HG02798 (cell line): ENCODE measurements around the gene LAMA3.

Source experiments
- ATAC-seq: cut with Tn5 transposase; IDR thresholded peaks from one replicate; pipeline ENCODE4 v1.9.1; 2021; ENCODE audit warnings: mild to moderate bottlenecking; ENCODE audit not compliant: unreplicated experiment, poor library complexity

The LAMA3 gene

DNA sequence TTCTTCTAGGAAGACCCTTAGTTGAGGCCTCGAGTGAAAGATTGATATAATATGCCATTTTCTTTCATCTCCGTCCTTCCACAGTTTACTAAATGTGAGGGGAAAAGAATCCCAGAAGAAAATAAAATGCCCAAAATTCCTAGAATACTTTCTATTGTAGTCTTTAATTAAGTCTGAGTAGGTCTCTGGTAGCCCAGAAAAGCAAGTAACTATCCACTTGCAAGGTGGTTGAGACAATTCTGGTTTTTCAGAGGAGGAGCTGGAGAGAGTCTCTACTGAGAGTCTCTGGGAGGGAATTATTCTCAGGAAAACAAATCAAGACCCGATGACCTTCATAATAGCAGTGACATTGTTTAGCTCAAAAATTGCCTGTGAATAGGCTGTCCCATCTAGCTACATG is 261.4 kb downstream of the LAMA3 start:
- ATAC-seq, result no peak

DNA sequence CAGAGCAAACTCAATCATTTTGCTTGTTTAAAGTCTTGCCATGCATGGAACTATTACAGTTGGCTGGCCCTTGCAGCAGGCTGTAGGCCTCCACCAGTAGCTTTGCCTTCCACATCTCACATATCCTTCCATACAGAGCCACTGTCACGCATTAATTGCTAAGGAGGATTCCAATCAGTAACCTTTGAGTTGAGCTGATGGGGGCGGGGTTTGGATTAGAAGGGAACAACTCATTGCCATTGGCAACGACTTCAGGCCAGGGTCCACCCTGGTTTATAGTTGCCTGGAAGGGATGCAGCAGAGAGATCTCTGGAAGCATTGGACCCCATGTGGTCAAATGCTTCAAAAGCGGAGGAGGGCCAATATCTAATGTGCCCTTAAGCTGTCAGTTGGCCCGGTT is 262.0 kb downstream of the LAMA3 start:
- no peak for ATAC-seq

DNA sequence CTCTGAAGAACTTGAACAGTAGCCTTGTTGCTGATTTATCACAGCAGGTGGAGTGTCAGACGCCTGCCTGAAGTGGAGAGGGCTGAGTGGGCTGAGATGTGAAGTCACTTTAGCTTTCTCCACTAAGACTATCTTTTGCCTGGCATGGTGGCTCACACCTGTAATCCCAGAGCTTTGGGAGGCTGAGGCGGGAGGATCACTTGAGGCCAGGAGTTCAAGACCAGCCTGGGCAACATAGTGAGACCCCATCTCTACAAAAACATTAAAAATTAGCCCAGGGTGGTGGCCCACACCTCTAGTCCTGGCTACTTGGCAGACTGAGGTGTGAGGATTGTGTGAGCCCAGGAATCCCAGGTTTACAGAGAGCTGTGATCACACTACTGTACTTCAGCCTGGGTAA is 264.7 kb downstream of the LAMA3 start:
- ATAC-seq, result no peak

DNA sequence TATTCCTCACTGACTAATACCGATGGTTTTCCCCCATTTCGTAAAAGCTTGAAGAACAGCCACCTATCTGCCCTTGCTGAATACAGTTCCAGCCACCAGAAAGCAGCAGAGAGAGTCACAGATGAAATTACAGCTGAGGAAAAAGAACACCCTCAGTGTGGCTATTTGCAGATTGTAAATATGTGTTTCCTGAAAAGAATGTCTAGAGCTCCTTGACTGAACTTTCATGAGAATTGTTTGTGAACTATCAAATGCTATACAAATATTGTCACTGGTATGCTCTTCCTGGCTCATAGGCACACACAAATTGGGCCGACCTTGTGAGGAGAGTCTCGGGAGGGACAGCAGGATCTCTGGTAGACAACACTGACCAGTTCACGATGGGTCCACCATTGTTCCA is 267.2 kb downstream of the LAMA3 start:
- ATAC-seq, result no peak

DNA sequence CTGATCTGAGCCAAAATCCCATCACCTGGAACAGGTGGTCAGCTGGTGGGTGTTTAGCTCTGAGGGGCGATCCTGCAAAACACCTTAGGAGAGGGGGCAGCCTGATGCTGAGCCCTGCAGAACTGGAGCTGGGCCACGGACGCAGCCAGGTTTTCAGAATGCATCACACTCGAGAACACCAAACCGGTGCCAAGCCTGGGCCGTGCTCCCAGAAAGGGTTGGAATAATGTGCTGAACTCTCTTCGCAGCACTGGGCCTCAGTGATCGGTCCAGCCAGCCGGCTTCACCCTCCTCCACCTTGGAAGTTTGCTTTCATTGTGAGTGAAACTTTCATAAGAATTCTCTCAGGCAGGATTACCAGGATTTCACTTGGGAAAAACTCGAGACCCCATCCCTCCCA is 268.8 kb downstream of the LAMA3 start:
- no peak for ATAC-seq

DNA sequence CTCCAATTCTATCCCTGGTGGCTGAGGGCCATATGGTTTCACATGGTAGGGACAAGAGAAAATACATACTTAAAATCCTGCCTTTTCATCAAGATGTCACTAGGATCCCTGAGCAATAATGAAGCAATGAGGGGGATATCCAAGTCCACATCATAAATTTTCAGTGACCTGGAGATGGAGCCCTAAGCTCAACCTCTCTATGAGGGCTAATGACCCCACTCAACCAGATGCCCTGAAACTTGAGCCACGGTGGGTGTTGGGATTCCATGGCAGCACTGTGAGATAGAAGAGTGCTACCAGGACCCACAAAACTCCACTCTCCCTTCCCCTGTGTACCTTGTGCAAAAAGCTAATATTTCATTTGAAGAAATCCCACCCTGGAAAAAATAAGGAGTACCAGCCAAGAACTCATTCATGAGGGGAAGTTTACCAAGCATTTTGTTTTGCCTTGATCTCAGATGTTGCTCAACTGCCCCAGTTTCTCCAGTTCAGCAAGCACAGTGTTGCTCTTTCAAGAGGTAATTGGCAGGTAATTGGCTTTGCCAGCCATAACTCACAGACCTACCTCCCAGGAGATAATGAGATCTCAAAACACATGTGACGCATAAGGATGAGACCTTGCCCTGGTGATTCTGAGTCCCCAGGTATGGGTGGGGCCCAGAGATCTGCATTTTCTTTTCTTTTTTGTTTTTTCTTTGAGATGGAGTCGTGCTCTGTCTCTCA is 274.4 kb downstream of the LAMA3 start:
- ATAC-seq, result no peak

DNA sequence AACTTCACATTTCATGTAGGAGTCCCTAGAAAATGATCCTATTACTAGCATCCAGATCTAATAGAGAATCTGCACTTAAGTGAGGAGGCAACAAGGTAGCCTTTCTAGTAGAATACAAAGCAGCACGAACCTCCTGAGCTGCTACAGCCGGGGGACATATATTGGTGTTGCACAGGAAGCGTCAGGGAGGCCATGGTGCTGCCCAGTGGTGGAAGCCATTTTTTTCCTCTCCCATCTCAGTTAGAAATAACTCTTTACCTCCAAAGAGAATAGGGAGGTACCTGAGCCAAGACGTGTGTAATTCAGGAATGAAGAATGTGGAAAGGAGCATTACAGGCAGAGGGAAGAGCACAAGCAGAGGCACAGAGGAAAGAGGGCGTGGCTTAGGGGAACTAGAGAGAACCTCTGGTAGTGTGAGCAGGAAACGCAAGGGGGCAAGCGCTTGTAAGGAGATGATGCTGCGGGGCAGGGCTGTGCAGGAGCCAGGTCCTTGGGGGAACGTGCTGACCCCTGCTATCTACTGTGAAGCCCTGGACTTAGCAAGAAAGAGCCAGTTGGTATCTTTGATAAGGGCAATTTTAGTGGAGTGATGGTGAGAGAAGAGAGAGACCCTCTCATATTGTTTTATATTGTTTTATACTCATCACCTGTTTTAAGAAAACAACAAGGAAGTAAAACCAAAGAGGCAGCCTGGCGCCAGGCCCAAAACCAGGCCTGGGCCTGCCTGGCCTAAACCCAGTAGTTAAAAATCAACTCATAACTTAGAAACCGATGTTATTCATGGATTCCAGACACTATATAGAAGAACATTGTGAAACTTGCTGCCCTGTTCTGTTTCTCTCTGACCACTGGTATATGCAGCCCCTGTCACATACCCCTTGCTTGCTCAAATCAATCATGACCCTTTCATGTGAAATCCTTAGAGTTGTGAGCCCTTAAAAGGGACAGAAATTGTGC is 275.3 kb downstream of the LAMA3 start:
- ATAC-seq, result no peak

DNA sequence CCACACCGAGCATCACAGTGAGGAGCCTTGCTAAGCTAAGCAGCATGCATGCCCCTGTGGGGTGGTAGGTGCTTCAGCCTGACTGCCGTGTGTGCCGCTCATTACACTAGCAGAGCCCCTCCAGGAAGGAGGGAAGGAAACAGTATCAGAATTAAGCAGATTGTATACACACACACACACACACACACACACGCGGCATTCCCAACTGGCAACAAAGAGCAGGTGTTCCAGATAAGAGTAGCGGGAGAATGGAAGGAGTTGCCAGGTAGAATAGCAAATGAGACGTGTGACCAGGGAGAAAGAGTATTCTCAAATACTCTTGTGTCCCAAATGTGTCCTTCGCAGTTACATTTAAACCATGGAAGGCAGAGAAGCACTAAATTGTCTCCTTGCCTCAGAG is 277.7 kb downstream of the LAMA3 start:
- ATAC-seq, result no peak

DNA sequence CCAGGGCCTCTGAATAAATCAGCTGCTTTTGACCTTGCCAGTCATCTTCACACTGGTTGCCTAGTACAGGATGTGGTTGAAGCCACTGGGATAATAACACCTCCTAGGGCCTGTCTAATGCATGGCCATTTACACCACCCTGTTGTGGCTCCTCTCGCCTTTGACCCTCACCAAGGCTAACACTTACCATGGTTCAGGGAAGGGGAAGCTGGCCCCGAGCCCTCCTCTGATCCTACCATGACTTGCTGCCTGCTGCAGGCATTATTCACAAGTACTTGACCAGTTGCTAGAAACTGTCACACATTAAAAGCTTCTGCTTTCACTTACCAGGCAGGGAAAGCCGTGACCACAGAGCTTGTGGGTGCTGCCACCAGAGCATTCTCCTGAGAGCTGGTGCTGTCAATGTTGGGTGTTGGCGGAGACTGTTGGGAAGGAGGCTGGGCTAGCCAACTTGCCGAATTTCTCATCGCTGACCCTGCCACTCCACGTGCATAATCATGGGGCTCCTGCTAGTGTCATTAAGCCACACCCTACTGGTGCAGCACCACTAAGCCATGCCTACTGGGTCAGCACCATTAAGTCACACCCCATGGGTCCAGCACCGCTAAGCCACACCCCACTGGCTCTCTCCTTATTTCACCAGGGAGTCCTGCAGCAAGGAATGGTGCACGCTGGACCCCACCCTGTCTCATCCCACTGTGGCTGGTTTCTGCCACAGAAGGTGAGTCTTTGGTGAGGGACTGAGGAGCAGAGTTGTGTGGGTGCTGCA is 278.3 kb downstream of the LAMA3 start:
- peak; percentile 56 for ATAC-seq

DNA sequence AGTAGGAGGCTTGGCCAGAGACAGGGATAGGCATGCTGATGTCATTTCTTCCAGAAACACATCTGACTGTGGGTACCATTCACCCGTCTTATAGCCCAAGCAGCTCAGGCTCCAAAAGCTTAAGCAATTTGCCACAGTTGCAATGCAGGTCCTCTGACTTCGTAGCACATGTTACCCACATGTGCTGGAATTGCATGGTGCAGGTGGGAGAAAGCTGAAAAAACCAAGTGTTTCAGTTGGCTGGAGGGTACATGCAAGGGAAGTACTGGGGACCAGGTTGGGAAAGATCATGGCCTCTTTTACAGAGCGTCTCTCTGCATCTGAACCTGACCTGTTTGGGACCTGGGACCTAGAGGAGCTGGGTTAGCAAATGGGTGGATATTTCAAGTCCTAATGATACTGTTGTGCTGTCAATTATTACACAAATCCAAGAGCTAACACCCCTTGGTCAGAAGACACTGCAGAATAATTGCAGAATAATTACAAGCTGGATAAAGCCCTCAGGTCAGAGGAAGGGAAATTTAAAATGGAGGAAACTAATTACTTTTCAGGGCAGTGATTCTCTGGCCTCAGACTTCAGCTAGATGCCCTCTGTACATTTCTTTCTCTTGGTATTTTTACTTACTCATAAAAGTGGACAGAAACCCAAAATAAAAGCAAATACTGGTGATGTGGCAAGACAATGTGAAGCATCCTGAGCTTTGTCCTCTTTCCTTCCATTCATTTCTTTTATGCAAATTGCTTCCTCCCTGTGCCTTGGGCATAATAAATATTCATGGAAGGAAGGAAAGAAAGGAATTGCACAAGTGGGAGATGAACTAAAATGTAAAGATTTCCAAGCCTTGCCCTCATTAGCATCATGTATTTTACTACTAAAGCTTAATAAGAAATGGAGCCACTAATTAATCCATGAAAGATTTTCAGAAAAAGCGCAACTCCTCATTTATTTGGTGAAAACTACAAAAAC is 279.7 kb downstream of the LAMA3 start:
- ATAC-seq, result no peak

DNA sequence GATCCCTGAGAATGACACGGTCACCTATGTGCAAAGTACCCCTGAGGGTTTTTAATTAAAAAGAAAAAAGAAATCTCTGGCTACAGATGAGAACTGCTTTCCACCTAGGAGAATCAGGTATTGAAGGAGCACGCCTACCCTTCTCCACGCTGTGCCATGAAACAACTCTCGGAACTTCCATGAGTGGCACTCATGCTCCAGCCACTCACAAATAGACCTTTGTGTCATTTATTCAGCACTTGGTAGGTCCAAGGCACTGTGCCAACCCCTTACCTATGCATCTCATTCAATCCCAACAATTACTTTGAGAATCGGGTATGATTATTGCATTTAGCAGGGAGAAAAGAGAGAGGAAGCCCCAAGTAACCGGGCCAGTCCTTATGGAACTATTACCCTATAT is 280.4 kb downstream of the LAMA3 start:
- ATAC-seq, result no peak

DNA sequence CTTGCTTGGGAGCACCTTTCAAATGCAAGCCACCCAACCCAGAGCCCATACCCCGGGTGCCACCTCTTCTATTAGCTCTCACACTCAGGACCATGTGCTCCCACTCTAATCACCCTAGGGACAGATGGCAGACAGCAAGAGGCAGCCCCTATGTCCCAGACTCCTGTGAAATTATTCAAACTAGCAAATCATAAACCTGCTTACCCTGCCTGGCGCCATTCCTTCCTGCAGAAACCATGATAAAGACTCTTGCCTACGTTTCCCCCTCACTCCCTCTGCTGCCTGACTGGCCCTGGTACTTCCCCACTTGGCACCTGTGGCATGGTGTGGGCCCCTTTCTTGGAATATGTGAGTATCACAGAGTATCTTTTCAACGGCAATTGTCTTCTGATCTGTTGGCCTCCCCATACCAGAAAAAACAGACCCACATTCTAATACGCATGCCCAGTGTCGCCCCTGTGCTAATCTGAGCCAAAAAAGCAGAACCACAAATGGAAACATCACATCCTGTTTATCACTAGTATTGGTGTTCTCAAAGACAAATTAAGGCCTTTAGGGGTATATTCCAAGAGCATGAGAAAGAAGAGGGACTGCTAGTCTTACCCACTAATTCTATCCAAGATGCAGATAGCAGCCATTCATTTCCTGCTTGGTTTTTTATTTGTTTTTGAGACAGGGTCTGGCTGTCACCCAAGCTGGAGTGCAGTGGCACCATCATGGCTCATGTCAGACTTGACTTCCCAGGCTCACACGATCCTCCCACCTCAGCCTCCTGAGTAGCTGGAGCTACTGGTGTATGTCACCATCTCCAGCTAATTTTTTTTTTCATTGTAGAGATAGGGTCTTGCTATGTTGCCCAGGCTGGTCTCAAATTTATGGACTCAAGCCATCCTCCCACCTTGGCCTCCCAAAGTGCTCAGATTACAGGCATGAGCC is 281.2 kb downstream of the LAMA3 start:
- ATAC-seq, result no peak

DNA sequence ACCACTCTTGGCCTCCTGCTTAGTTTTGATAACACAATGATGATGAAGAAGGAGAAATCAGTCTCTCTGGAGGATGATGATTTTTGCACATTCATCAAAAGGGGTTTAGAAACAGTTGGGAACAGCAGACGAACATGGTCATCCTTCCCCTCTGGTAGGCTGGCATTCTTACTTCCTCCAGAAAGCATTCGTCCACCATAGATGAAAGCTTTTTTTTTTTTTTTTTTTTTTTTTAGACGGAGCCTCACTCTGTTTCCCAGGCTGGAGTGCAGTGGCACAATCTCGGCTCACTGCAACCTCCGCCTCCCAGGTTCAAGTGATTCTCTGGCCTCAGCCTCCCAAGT is 281.8 kb downstream of the LAMA3 start:
- no peak for ATAC-seq

DNA sequence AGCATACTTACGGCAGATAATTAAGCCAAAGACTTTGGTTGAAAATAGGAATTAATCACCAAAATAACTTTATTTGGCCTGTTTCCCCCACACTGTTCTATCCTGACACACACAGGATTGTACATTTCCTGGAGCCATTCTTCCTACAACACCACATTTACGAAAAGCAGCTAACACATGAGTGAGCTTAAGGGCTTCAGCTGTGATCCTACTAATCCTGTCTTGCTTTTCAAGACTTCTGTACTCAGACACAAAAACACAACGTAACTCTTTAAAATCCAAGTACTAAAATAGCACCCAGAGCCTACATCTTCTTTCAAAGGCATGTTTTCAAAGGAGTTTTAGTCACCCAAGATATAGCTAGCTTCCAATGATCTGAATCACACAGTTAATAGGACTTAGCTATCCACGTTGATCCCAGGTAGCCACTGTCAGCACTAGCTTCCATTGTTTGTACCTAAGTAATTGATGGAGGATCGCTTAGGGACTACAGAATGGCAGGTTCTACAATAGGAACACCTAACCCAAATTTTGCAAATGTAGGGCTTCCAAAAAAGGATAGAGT is 282.5 kb downstream of the LAMA3 start:
- ATAC-seq, result no peak

DNA sequence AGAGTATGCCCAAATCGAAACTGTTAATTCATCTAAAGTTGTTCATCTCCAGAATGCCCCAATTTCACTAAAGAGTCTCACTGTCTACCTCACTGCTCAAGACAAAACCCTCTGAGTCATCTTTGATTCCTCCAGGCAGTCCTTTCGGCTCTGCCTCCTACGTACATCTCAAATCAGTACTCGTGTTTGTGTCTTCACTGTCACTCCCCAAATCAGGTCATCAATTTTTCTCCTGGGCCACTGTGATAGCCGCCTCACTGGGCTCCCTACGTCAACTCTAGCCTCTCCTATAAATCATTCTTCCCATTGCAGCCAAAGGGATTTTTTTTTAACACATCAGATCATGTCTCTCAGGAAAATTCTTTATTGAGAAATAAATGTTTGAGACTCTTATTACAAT is 283.2 kb downstream of the LAMA3 start:
- ATAC-seq, result no peak

DNA sequence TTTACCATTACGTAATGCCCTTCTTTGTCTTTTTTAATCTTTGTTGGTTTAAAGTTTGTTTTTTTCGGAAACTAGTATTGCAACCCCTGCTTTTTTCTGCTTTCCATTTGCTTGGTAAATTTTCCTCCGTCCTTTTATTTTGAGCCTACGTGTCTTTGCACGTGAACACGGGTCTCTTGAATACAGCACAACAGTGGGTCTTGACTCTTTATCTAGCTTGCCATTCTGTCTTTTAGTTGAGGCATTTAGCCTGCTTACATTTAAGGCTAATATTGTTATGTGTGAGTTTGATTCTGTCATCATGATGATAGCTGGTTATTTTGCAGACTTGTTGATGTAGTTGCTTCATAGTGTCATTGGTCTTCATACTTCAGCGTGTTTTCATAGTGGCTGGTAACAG is 287.9 kb downstream of the LAMA3 start:
- no peak for ATAC-seq

DNA sequence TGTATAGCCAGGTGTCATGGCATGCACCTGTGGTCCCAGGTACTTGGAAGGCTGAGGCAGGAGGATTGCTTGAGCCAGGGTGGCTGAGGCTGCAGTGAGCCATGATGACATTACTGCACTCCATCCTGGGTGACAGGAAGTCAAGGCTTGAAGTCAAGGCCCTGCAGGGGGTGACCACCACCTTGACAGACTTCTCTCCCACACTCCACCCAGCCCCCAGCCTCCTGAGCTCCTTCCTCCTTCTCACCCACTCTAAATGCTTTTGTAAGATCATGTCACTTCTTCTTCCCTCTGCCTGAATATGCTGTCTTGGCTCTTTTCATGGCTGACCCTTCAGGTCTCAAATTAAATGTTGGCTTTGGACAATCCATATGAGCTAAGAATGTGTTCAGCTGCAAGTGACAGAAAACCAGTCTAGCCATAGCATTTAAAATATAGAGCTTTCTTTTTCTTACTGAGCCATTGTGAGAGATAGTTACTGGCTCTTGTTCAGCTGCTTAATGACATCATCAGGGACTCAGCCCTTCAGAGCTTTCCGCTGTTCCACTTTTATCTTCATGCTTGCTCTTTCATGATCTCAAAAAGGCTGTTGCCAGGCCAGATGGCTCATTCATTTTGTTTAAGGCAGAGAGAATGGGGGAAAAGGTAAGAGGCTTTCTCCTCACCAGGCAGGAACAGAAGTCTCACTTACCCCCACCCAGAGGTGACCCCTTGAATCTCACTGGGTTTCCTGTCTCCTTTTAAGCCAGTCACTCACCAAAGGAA is 288.6 kb downstream of the LAMA3 start:
- no peak for ATAC-seq
